GM21529 (cell line): ENCODE measurements around the gene ZFAND4.
"Not testable (repeated sequence)": the region's sequence is repeated elsewhere in the genome, so short reads cannot be mapped to it uniquely, and the experiment has no call there.

ENCODE experiments used
- ATAC-seq: cut with Tn5 transposase; IDR thresholded peaks from one replicate; pipeline ENCODE4 v1.9.1; 2021; ENCODE audit not compliant: unreplicated experiment

The ZFAND4 gene

GRCh38 chr10:45672181-45673073 lies at the start of gene ZFAND4:
TSS of gene ZFAND4 (minus strand) at chr10:45672772. CDS start at chr10:45663725, 9,047 bp downstream.
- peak; percentile 96 for ATAC-seq

GRCh38 chr10:45721503-45721902 lies 48.9 kb upstream of the ZFAND4 start:
- ATAC-seq: not testable (repeated sequence)

- not testable (repeated sequence) for ATAC-seq
These were observed 45.1 kb upstream of the ZFAND4 start for GRCh38 chr10:45717642-45718041.

- not testable (repeated sequence) for ATAC-seq
These were observed 44.5 kb upstream of the ZFAND4 start for GRCh38 chr10:45717053-45717452.

- ATAC-seq: not testable (repeated sequence)
These were observed 38.7 kb upstream of the ZFAND4 start for GRCh38 chr10:45711223-45711622.

- peak; percentile 94 for ATAC-seq
These were observed 37.7 kb upstream of the ZFAND4 start for GRCh38 chr10:45710200-45710796.

- ATAC-seq: not testable (repeated sequence)
These were observed 5.9 kb upstream of the ZFAND4 start for GRCh38 chr10:45678467-45678866.

- ATAC-seq: no peak
These were observed 2.8 kb upstream of the ZFAND4 start for GRCh38 chr10:45675388-45675787.

- ATAC-seq: no peak
These were observed 589 bp upstream of the ZFAND4 start for GRCh38 chr10:45673074-45673648.

GRCh38 chr10:45671300-45671699 lies 1.3 kb downstream of the ZFAND4 start:
- not testable (repeated sequence) for ATAC-seq

GRCh38 chr10:45669897-45670296 lies 2.7 kb downstream of the ZFAND4 start:
- ATAC-seq: not testable (repeated sequence)

- no peak for ATAC-seq
These were observed 11.6 kb downstream of the ZFAND4 start for GRCh38 chr10:45660876-45661411.

- no peak for ATAC-seq
These were observed 15.3 kb downstream of the ZFAND4 start for GRCh38 chr10:45657033-45657926.

- no peak for ATAC-seq
These were observed 17.4 kb downstream of the ZFAND4 start for GRCh38 chr10:45655219-45655618.

- not testable (repeated sequence) for ATAC-seq
These were observed 17.8 kb downstream of the ZFAND4 start for GRCh38 chr10:45654753-45655141.

GRCh38 chr10:45653454-45653853 lies 19.1 kb downstream of the ZFAND4 start:
- peak; percentile 54 for ATAC-seq

GRCh38 chr10:45652511-45652910 lies 20.1 kb downstream of the ZFAND4 start:
- ATAC-seq: no peak

GRCh38 chr10:45649296-45649695 lies 23.3 kb downstream of the ZFAND4 start:
- ATAC-seq: no peak

- no peak for ATAC-seq
These were observed 25.5 kb downstream of the ZFAND4 start for GRCh38 chr10:45647118-45647517.

- ATAC-seq: no peak
These were observed 26.1 kb downstream of the ZFAND4 start for GRCh38 chr10:45646384-45647050.
